Spinal cord (tissue), 10 donors: ENCODE results near the gene NRAP. TPM values are rescaled to one million over a fixed set of nuclear protein-coding genes. Genes with fewer than 3 reads are reported as not detected.
A peak's percentile ranks its signal among the peaks of the same experiment; 100 is the strongest.

Experiments
- DNase-seq, 6 donors: peaks; one replicate each; pipeline versions ENCODE4 v3.0.0 to v3.0.0-alpha.2; 2013 to 2015; ENCODE audit warnings: low spot score in 6 of 6, low read depth in 4 of 6
- H3K27ac ChIP-seq: one replicate; pipeline ENCODE4 v1.5.1; 2013; ENCODE audit warnings: low read depth, low read length, control low read depth
- H3K27me3 ChIP-seq: one replicate; pipeline ENCODE4 v1.6.1; 2013; ENCODE audit warnings: low read length; ENCODE audit not compliant: control insufficient read depth, insufficient read depth
- H3K36me3 ChIP-seq: one replicate; pipeline ENCODE4 v1.6.1; 2013; ENCODE audit warnings: low read length; ENCODE audit not compliant: control insufficient read depth, insufficient read depth
- H3K4me1 ChIP-seq: one replicate; pipeline ENCODE4 v1.6.1; 2013; ENCODE audit warnings: low read length; ENCODE audit not compliant: control insufficient read depth, insufficient read depth
- H3K4me3 ChIP-seq: one replicate; pipeline ENCODE4 v1.5.1; 2013; ENCODE audit warnings: low read depth, low read length, control low read depth
- H3K9me3 ChIP-seq: one replicate; pipeline ENCODE4 v1.6.1; 2013; ENCODE audit warnings: low read length; ENCODE audit not compliant: control insufficient read depth, insufficient read depth
- WGBS: methylation state at CpG from one replicate; pipeline ENCODE4 v1.1.5; 2013; ENCODE audit warnings: missing lambda C conversion rate; ENCODE audit not compliant: insufficient coverage; 5-methylcytosine and 5-hydroxymethylcytosine counted together
- polyA plus RNA-seq, 2 donors: library from polyadenylated mRNA; unstranded; fragments of 120-200 nt; gene quantifications; one replicate each; pipeline ENCODE4 v1.2.1, GENCODE V29; 2013; ENCODE audit not compliant: insufficient read length in 2 of 2
- total RNA-seq, 2 donors: library from RNA; depleted of rRNA in 1 of 2; stranded (reverse); fragments of 120-200 nt in 1 of 2; fragments of >200 nt in 1 of 2; gene quantifications; one replicate each; pipeline versions ENCODE4 v1.2.3 to v1.2.4, GENCODE V29; 2013 to 2014
- donor health status: healthy.

Gene NRAP
- total and polyA plus RNA-seq, 4 donors: under 0.01 to 0.11 (median 0.09) TPM

- H3K4me1 ChIP-seq: peaks cover 13% of the 10 kb centered on the region
- H3K27ac ChIP-seq: no peak overlapping the region
- H3K36me3 ChIP-seq: no peaks in the 10 kb centered on the region
- no peaks in the 10 kb centered on the region for H3K27me3 ChIP-seq
- H3K4me3 ChIP-seq: no peak overlapping the region
- DNase-seq: peak in 4 of 6 donors; percentile 45 to 92 (median 66)
- no peaks in the 10 kb centered on the region for H3K9me3 ChIP-seq
- WGBS: no CpG with 5 or more reads among the region's 6 CpGs
These were observed 40.9 kb upstream of the NRAP start for GRCh38 chr10:113704637-113705343.

DNA sequence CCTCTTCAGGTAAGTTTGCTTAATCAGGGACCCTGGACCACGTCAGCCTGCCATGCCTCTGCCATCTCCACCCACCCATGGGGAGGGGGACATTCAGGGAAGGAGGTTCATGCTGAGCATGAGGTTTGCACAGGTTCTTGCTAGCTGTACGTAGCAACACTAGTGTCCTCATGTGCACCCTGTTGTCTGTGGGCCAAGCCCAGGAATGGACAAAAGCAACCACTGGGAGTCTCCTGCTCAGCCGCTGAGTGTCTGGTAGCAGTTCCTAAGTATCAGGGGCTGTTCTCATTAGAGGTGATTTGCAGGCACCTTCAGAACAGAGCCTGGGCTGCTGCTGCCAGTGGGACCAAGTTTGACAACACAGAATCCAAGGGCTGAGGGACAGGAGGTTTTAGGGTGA is 33.8 kb upstream of the NRAP start:
- Histone ChIP-seq H3K9me3 (peaks cover 6% of the 10 kb centered on the region), H3K27ac (no peak overlapping the region), H3K36me3 (peaks cover 3% of the 10 kb centered on the region), H3K4me1 (no peaks in the 10 kb centered on the region), H3K27me3 (no peaks in the 10 kb centered on the region), H3K4me3 (no peak overlapping the region)
- DNase-seq: no peak
- WGBS: 83% methylated on average over 2 of the region's 3 CpGs

DNA sequence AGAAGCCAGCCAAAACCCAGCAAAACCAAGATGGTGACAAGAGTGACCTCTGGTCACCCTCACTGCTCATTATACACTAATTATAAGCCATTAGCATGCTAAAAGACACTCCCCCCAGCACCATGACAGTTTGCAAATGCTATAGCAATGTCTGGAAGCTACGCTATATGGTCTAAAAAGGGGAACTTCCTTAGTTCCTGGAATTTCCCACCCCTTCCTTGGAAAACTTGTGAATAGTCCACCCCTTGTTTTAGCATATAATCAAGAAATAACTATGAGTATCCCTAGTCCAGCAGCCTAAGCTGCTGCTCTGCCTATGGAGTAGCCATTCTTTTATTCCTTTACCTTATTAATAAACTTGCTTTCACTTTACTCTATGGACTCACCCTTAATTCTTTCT is 31.9 kb upstream of the NRAP start:
- Histone ChIP-seq H3K4me3 (no peak overlapping the region), H3K27ac (no peak overlapping the region), H3K36me3 (peaks cover 3% of the 10 kb centered on the region), H3K4me1 (no peaks in the 10 kb centered on the region), H3K9me3 (peaks cover 6% of the 10 kb centered on the region), H3K27me3 (no peaks in the 10 kb centered on the region)
- no peak for DNase-seq
- WGBS: no CpG with 5 or more reads among the region's 1 CpG

- H3K27me3 ChIP-seq: no peaks in the 10 kb centered on the region
- no peaks in the 10 kb centered on the region for H3K4me1 ChIP-seq
- WGBS: 100% methylated on average over 1 of the region's 2 CpGs
- peaks cover 3% of the 10 kb centered on the region for H3K36me3 ChIP-seq
- peaks cover 6% of the 10 kb centered on the region for H3K9me3 ChIP-seq
- H3K4me3 ChIP-seq: no peak overlapping the region
- H3K27ac ChIP-seq: no peak overlapping the region
- DNase-seq: no peak
These were observed 29.5 kb upstream of the NRAP start for GRCh38 chr10:113693348-113693747.

DNA sequence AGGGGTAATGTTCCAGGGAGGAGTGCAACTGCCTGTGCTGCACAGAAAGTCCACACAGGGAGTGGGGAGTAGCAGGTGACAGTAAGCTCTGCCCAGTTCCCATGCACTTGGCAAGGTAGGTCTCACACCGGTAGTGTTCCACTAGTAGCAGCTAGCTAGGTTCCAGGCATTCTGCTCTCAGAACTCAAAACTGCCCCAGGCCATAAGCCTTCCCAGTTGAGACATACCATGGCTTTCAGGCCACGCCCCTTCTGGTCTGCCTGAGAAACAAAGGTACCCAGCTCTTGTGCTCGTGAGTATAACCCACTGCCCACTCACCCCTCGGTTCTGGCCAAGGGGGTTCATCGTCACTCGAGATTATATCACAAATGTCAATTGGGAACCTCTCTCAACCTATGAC is 28.4 kb upstream of the NRAP start:
- H3K27me3 ChIP-seq: no peaks in the 10 kb centered on the region
- no peak overlapping the region for H3K4me3 ChIP-seq
- DNase-seq: no peak
- H3K4me1 ChIP-seq: no peaks in the 10 kb centered on the region
- H3K36me3 ChIP-seq: no peaks in the 10 kb centered on the region
- 90% methylated on average over 6 of the region's 6 CpGs for WGBS
- H3K9me3 ChIP-seq: peaks cover 6% of the 10 kb centered on the region
- no peak overlapping the region for H3K27ac ChIP-seq

DNA sequence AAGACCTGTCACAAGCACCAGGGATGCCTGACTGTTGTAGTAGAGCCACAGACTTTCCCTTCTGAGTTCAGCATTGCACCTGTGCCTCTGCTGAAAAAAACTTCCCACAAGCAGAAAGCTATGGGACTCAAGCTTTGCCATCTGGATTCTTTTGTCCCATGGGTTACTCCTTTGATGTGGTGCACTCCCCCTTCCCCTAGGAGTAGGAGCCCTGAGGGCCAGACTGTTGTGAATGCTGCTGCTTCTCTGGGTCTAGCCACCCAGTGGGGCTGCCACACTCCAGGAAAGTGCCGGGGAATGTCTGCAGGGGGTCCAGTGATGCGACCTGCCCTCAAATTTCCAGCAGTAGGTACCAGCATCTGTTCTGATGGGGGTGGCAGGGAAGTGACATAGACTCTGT is 27.5 kb upstream of the NRAP start:
- WGBS: 100% methylated on average over 1 of the region's 2 CpGs
- no peak overlapping the region for H3K27ac ChIP-seq
- no peak for DNase-seq
- H3K4me1 ChIP-seq: no peaks in the 10 kb centered on the region
- no peaks in the 10 kb centered on the region for H3K27me3 ChIP-seq
- peaks cover 8% of the 10 kb centered on the region for H3K9me3 ChIP-seq
- no peaks in the 10 kb centered on the region for H3K36me3 ChIP-seq
- H3K4me3 ChIP-seq: no peak overlapping the region

- Histone ChIP-seq H3K27ac (no peak overlapping the region), H3K9me3 (peaks cover 8% of the 10 kb centered on the region)
- WGBS: no CpG with 5 or more reads among the region's 3 CpGs
These were observed 26.9 kb upstream of the NRAP start for GRCh38 chr10:113690749-113691148.

GRCh38 chr10:113689574-113689973 is 25.7 kb upstream of the NRAP start:
- no peak overlapping the region for H3K27ac ChIP-seq
- DNase-seq: no peak
- H3K4me3 ChIP-seq: no peak overlapping the region
- WGBS: no CpG with 5 or more reads among the region's 3 CpGs
- peaks cover 7% of the 10 kb centered on the region for H3K9me3 ChIP-seq
- H3K4me1 ChIP-seq: no peaks in the 10 kb centered on the region
- H3K36me3 ChIP-seq: no peaks in the 10 kb centered on the region
- no peaks in the 10 kb centered on the region for H3K27me3 ChIP-seq

More at GRCh38 chr10:113690749-113691148, 26.9 kb upstream of the NRAP start:
- H3K4me1 ChIP-seq: no peaks in the 10 kb centered on the region
- DNase-seq: no peak
- no peaks in the 10 kb centered on the region for H3K27me3 ChIP-seq
- no peak overlapping the region for H3K4me3 ChIP-seq
- H3K36me3 ChIP-seq: no peaks in the 10 kb centered on the region

- H3K9me3 ChIP-seq: peaks cover 7% of the 10 kb centered on the region
These were observed 25.2 kb upstream of the NRAP start for GRCh38 chr10:113689057-113689456.

GRCh38 chr10:113687037-113687436 is 23.2 kb upstream of the NRAP start:
- Histone ChIP-seq H3K4me1 (no peaks in the 10 kb centered on the region), H3K9me3 (peaks cover 3% of the 10 kb centered on the region), H3K36me3 (no peaks in the 10 kb centered on the region), H3K4me3 (no peak overlapping the region), H3K27me3 (no peaks in the 10 kb centered on the region), H3K27ac (no peak overlapping the region)
- no CpG with 5 or more reads among the region's 4 CpGs for WGBS
- DNase-seq: no peak

More at GRCh38 chr10:113689057-113689456, 25.2 kb upstream of the NRAP start:
- Histone ChIP-seq H3K4me3 (no peak overlapping the region), H3K27me3 (no peaks in the 10 kb centered on the region), H3K4me1 (no peaks in the 10 kb centered on the region), H3K27ac (no peak overlapping the region), H3K36me3 (no peaks in the 10 kb centered on the region)
- WGBS: no CpG with 5 or more reads among the region's 1 CpG
- no peak for DNase-seq
